ENCODE data around the gene NAB2. TPM values are rescaled to one million over a fixed set of nuclear protein-coding genes. Genes with fewer than 3 reads are reported as not detected.

The NAB2 gene
- total RNA-seq, 2 donors from 2014 or later = 4.8 to 7.0 TPM

DNA sequence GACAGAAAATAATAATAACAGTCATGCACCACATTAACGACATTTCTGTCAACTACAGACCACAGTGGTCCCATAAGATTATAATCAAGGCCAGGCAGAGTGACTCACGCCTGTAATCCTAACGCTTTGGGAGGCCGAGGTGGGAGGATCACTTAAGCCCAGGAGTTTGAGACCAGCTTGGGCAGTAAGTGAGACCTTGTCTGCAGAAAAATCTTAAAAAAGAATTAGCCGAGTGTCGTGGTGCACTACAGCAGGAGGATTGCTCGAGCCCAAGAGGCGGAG lies 8.6 kb downstream of the NAB2 start:
- Histone ChIP-seq H3K27ac (no peak overlapping the region), H3K27me3 (no peaks in the 10 kb centered on the region), H3K36me3 (peaks cover 15% of the 10 kb centered on the region), H3K4me1 (peaks cover 3% of the 10 kb centered on the region), H3K9ac (ENCODE audit: low read depth in 2 of 2, low read length in 2 of 2) (no peak overlapping the region), H3K9me3 (no peaks in the 10 kb centered on the region), H3K4me3 (no peak overlapping the region)
- intact Hi-C loops (cut with DNase I) = no loop called here
- DNase-seq = no peak
- no peak for TF ChIP-seq CTCF (IDR thresholded peaks at IDR 0.05)

GRCh38 chr12:57098546-57098945 lies 9.6 kb downstream of the NAB2 start:
- intact Hi-C loops (cut with DNase I) = no loop called here
- Histone ChIP-seq H3K4me1 (peaks cover 3% of the 10 kb centered on the region), H3K4me3 (no peak overlapping the region), H3K27ac (no peak overlapping the region), H3K9me3 (no peaks in the 10 kb centered on the region), H3K36me3 (peaks cover 15% of the 10 kb centered on the region), H3K9ac (ENCODE audit: low read depth in 2 of 2, low read length in 2 of 2) (no peak overlapping the region), H3K27me3 (no peaks in the 10 kb centered on the region)
- no peak for DNase-seq
- TF ChIP-seq CTCF (IDR thresholded peaks at IDR 0.05) = no peak

DNA sequence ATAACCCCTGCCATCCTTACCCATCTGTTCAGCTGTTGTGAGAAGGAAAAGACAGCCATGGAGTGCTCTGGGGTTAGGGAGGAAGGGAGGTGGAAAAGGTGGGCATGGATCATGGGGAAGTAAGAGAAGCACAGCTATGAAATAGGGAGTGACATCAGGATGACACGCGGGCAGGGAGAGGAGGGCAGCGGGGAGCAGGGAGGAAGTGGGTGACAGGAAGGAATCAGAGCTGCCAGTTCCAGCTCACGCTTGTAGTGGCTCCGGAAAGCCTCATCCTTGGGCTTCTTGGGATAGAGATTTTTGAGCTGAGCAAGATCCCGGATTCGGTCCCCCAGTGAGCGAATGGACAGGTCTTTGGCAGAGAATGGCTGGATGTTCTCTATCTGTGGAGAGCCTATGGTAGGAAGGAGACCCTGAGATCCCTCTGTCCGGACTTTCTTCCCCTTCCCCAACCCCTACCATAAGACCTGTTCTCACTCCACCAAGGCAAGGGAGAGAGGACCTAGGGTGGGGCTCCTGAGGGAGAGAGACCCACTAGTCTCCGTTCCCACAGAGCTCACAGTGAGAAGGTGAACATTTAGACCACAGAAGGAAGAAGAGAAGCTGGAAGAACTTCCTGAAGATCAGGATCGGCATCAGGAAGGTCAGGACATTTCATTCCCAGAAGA lies 10.3 kb downstream of the NAB2 start:
- intact Hi-C loops (cut with DNase I) = no loop called here
- TF ChIP-seq CTCF (IDR thresholded peaks at IDR 0.05) = no peak
- Histone ChIP-seq H3K36me3 (peaks cover 17% of the 10 kb centered on the region), H3K27me3 (no peaks in the 10 kb centered on the region), H3K27ac (no peak overlapping the region), H3K9me3 (no peaks in the 10 kb centered on the region), H3K4me1 (peaks cover 3% of the 10 kb centered on the region), H3K4me3 (no peak overlapping the region), H3K9ac (ENCODE audit: low read depth in 2 of 2, low read length in 2 of 2) (no peak overlapping the region)
- no peak for DNase-seq

- no peak for TF ChIP-seq CTCF (IDR thresholded peaks at IDR 0.05)
- Histone ChIP-seq H3K27me3 (no peaks in the 10 kb centered on the region), H3K4me1 (peaks cover 3% of the 10 kb centered on the region), H3K4me3 (no peak overlapping the region), H3K36me3 (peaks cover 20% of the 10 kb centered on the region), H3K27ac (no peak overlapping the region), H3K9ac (ENCODE audit: low read depth in 2 of 2, low read length in 2 of 2) (no peak overlapping the region), H3K9me3 (no peaks in the 10 kb centered on the region)
- intact Hi-C loops (cut with DNase I) = no loop called here
- no peak for DNase-seq
Measured at GRCh38 chr12:57099766-57100165, 10.9 kb downstream of the NAB2 start.

GRCh38 chr12:57101892-57102695 lies 13.2 kb downstream of the NAB2 start:
- Histone ChIP-seq H3K9ac (ENCODE audit: low read depth in 2 of 2, low read length in 2 of 2) (peak overlapping the region in 1 of 2 donors; percentile 35), H3K27me3 (no peaks in the 10 kb centered on the region), H3K4me1 (peaks cover 3% of the 10 kb centered on the region), H3K27ac (peak overlapping the region; percentile 58), H3K4me3 (no peak overlapping the region), H3K9me3 (no peaks in the 10 kb centered on the region), H3K36me3 (peaks cover 37% of the 10 kb centered on the region)
- intact Hi-C loops (cut with DNase I) = no loop called here
- DNase-seq = peak; percentile 63
- TF ChIP-seq CTCF (IDR thresholded peaks at IDR 0.05) = no peak
